Natural killer cell (primary cell): Measurements from ENCODE around the gene MIA3. TPM values are rescaled to one million over a fixed set of nuclear protein-coding genes. Genes with fewer than 3 reads are reported as not detected.

ENCODE experiments used
- ATAC-seq, 3 donors: fragments of 150-1000 bp in 2 of 3; fragments of 200-7000 bp in 1 of 3; cut with Tn5 transposase; 1 replicate in 1 of 3; 2 replicates in 2 of 3; pipeline ENCODE4 v1.10.0; 2021; ENCODE audit warnings: mild to moderate bottlenecking in 2 of 3, moderate library complexity in 2 of 3
- DNase-seq, 2 donors: peaks; one replicate each; pipeline versions ENCODE4 v3.0.0 to v3.0.0-alpha.2; 2013 to 2021; ENCODE audit warnings: mixed read lengths in 1 of 2
- H3K27ac ChIP-seq: one replicate; pipeline ENCODE4 v1.5.1; 2013; ENCODE audit warnings: mild to moderate bottlenecking, low read length
- H3K27me3 ChIP-seq: one replicate; pipeline ENCODE4 v1.6.1; 2013; ENCODE audit warnings: low read length; ENCODE audit not compliant: control insufficient read depth, insufficient read depth
- H3K36me3 ChIP-seq: one replicate; pipeline ENCODE4 v1.6.1; 2013; ENCODE audit warnings: low read length; ENCODE audit not compliant: control insufficient read depth, insufficient read depth
- H3K4me1 ChIP-seq: one replicate; pipeline ENCODE4 v1.6.1; 2013; ENCODE audit warnings: low read length; ENCODE audit not compliant: control insufficient read depth, insufficient read depth
- H3K4me3 ChIP-seq: one replicate; pipeline ENCODE4 v1.5.1; 2013; ENCODE audit warnings: low read length
- H3K9me3 ChIP-seq: one replicate; pipeline ENCODE4 v1.6.1; 2013; ENCODE audit warnings: low read length; ENCODE audit not compliant: control insufficient read depth, insufficient read depth
- H3K27ac Mint-ChIP-seq, 2 donors: one replicate each; pipeline ENCODE4 v1.8.0; 2022; ENCODE audit warnings: mild to moderate bottlenecking in 2 of 2, mixed read lengths in 2 of 2, moderate library complexity in 1 of 2
- H3K27me3 Mint-ChIP-seq, 2 donors: one replicate each; pipeline ENCODE4 v1.8.0; 2022; ENCODE audit warnings: low read depth in 2 of 2, mixed read lengths in 2 of 2
- H3K36me3 Mint-ChIP-seq: one replicate; pipeline ENCODE4 v1.8.0; 2022; ENCODE audit warnings: mixed read lengths
- H3K4me1 Mint-ChIP-seq, 2 donors: one replicate each; pipeline ENCODE4 v1.8.0; 2022; ENCODE audit warnings: mixed read lengths in 2 of 2
- H3K4me3 Mint-ChIP-seq: one replicate; pipeline ENCODE4 v1.8.0; 2022; ENCODE audit warnings: mild to moderate bottlenecking, moderate library complexity, mixed read lengths
- H3K9me3 Mint-ChIP-seq, 2 donors: one replicate each; pipeline ENCODE4 v1.8.0; 2022; ENCODE audit warnings: mixed read lengths in 2 of 2
- CTCF ChIP-seq: fragments of 200-600 bp; IDR thresholded peaks from one replicate; pipeline ENCODE4 v1.8.0; 2022; ENCODE audit warnings: antibody characterized with exemption
- WGBS: methylation state at CpG from one replicate; pipeline ENCODE4 v1.1.7; 2013; ENCODE audit warnings: missing lambda C conversion rate; ENCODE audit not compliant: insufficient coverage; 5-methylcytosine and 5-hydroxymethylcytosine counted together
- intact Hi-C: fragments of 100-400 bp; cut with micrococcal nuclease; formaldehyde crosslinking; loops from one replicate; pipeline ENCODE4 v1.14.2; 2022
- total RNA-seq, 4 donors: library from RNA; stranded (reverse); fragments of 120-200 nt in 1 of 4; gene quantifications; one replicate each; pipeline versions ENCODE4 v1.2.3 to v1.2.4, GENCODE V29; 2013 to 2022

Gene MIA3
- total RNA-seq, 3 donors from 2014 or later (not counting 1 experiment from before 2014, with no cell fraction given): 87.0 to 98.8 (median 94.0) TPM

GRCh38 chr1:222713091-222713961 is 95.4 kb downstream of the MIA3 start:
- TF ChIP-seq CTCF: no peak
- Mint-ChIP-seq H3K4me1 (peaks cover 59 to 61% of the 10 kb centered on the region in 2 donors), H3K27ac (peak overlapping the region; percentile 99), H3K36me3 (peaks cover 9% of the 10 kb centered on the region), H3K4me3 (peak overlapping the region; percentile 99), H3K9me3 (no peaks in the 10 kb centered on the region), H3K27me3 (no peaks in the 10 kb centered on the region)
- peaks cover 10% of the 10 kb centered on the region for H3K4me1 ChIP-seq
- intact Hi-C loops: loop anchor here (5.0 to 10.0 kb wide), 2 partner anchors 126 to 249 kb away; partner anchors contain the start of gene TAF1A
- no peaks in the 10 kb centered on the region for H3K9me3 ChIP-seq
- under 1% methylated on average over 39 of the region's 39 CpGs for WGBS
- peaks cover 25% of the 10 kb centered on the region for H3K36me3 ChIP-seq
- DNase-seq: peak; percentile 81 to 97
- H3K27me3 ChIP-seq: no peaks in the 10 kb centered on the region
- peak; percentile 63 to 76 (median 68) for ATAC-seq
- H3K27ac ChIP-seq: peak overlapping the region; percentile 98
- peak overlapping the region; percentile 83 for H3K4me3 ChIP-seq

GRCh38 chr1:222716393-222716792 is 98.5 kb downstream of the MIA3 start:
- Mint-ChIP-seq H3K9me3 (no peaks in the 10 kb centered on the region), H3K36me3 (peaks cover 17% of the 10 kb centered on the region)

More at GRCh38 chr1:222716393-222716792, 98.5 kb downstream of the MIA3 start:
- H3K27ac Mint-ChIP-seq: peak overlapping the region; percentile 32 to 47
- H3K27ac ChIP-seq: no peak overlapping the region
- ATAC-seq: no peak
- peaks cover 52% of the 10 kb centered on the region for H3K36me3 ChIP-seq
- intact Hi-C loops: loop anchor here (10.0 kb wide), 1 partner anchor 252 kb away; no protein-coding TSS in a partner anchor
- no peaks in the 10 kb centered on the region for H3K9me3 ChIP-seq
- no peaks in the 10 kb centered on the region for H3K27me3 ChIP-seq
- peaks cover 8% of the 10 kb centered on the region for H3K4me1 ChIP-seq
- no peak for TF ChIP-seq CTCF
- H3K4me3 Mint-ChIP-seq: no peak overlapping the region
- DNase-seq: no peak
- no peaks in the 10 kb centered on the region for H3K27me3 Mint-ChIP-seq
- H3K4me3 ChIP-seq: no peak overlapping the region
- peaks cover 33 to 42% of the 10 kb centered on the region in 2 donors for H3K4me1 Mint-ChIP-seq
- 100% methylated on average over 2 of the region's 2 CpGs for WGBS

Other genes with a start within 250 kb of the MIA3 start
- 1 to 10 TPM in 1 of 3 donors, under 1 TPM in 1, not detected in 1; 0.21 to 1.4 TPM for gene HHIPL2, start 70.0 kb upstream of the MIA3 start, total RNA-seq
- 10 to 100 TPM in 1 of 3 donors, 1 to 10 TPM in 2; 5.2 to 10.4 (median 7.1) TPM for gene TAF1A, start 28.2 kb upstream of the MIA3 start, total RNA-seq
- 10 to 100 TPM; 29.7 to 37.2 (median 33.7) TPM for gene AIDA, start 94.4 kb downstream of the MIA3 start, total RNA-seq
- 10 to 100 TPM; 68.3 to 75.2 (median 74.5) TPM for gene BROX, start 94.5 kb downstream of the MIA3 start, total RNA-seq
- gene FAM177B, start 119.1 kb downstream of the MIA3 start, total RNA-seq: not detected
- 1 to 10 TPM; 3.7 to 6.0 (median 4.8) TPM for gene DISP1, start 196.9 kb downstream of the MIA3 start, total RNA-seq